Activated CD8-positive, alpha-beta T cell treated with anti-CD3 and anti-CD28 coated beads, Interleukin-2, amount 10 ng/mL, durations not matched to agents 7 days and 5 days (primary cell): ENCODE measurements around the gene RHOU. TPM values are rescaled to one million over a fixed set of nuclear protein-coding genes. Genes with fewer than 3 reads are reported as not detected.

Experiments
- ATAC-seq: fragments of 150-1000 bp; cut with Tn5 transposase; one replicate; pipeline ENCODE4 v1.10.0; 2021; ENCODE audit warnings: moderate library complexity
- CTCF ChIA-PET: fragments of 350-600 bp; sonication (Branson Sonifier 250); formaldehyde crosslinking; loops from one replicate; lab custom pipeline; 2021; ENCODE audit warnings: antibody characterized with exemption; lab: Charles Lee
- POLR2A ChIA-PET: fragments of 350-600 bp; sonication (Branson Sonifier 250); formaldehyde crosslinking; loops from one replicate; lab custom pipeline; 2021; ENCODE audit warnings: antibody characterized with exemption; lab: Charles Lee
- DNase-seq: peaks from one replicate; pipeline ENCODE4 v3.0.0-alpha.2; 2020
- H3K27ac Mint-ChIP-seq: one replicate; pipeline ENCODE4 v1.8.0; 2021; ENCODE audit warnings: mild to moderate bottlenecking, mixed read lengths
- H3K27me3 Mint-ChIP-seq: one replicate; pipeline ENCODE4 v1.8.0; 2021; ENCODE audit warnings: low read depth, mixed read lengths
- H3K36me3 Mint-ChIP-seq: one replicate; pipeline ENCODE4 v1.8.0; 2021; ENCODE audit warnings: low read depth, mixed read lengths
- H3K4me1 Mint-ChIP-seq: one replicate; pipeline ENCODE4 v1.8.0; 2021; ENCODE audit warnings: low read depth, mixed read lengths
- H3K4me3 Mint-ChIP-seq: one replicate; pipeline ENCODE4 v1.8.0; 2021; ENCODE audit warnings: mild to moderate bottlenecking, mixed read lengths
- H3K9me3 Mint-ChIP-seq: one replicate; pipeline ENCODE4 v1.8.0; 2022; ENCODE audit warnings: mixed read lengths; ENCODE audit not compliant: insufficient read depth
- total RNA-seq, 2 experiments: library from RNA; stranded (reverse); gene quantifications; one replicate each; pipeline ENCODE4 v1.2.3, GENCODE V29; 2021

The RHOU gene
- total RNA-seq, 2 experiments from 2014 or later: 9.5 to 9.7 TPM

- CTCF ChIA-PET: interaction anchor here (1.2 to 7.9 kb wide), 2 partner anchors 54 to 488 kb away, joined by 3 to 68 read pairs; no protein-coding TSS in a partner anchor
- H3K27me3 Mint-ChIP-seq: no peaks in the 10 kb centered on the region
- H3K4me3 Mint-ChIP-seq: no peak overlapping the region
- H3K27ac Mint-ChIP-seq: no peak overlapping the region
- H3K9me3 Mint-ChIP-seq: no peaks in the 10 kb centered on the region
- ATAC-seq (no peak), DNase-seq (no peak)
- peaks cover 25% of the 10 kb centered on the region for H3K4me1 Mint-ChIP-seq
- POLR2A ChIA-PET: no interaction called here
- H3K36me3 Mint-ChIP-seq: peaks cover 57% of the 10 kb centered on the region
Measured at GRCh38 chr1:228739826-228740225, 4.5 kb downstream of the RHOU start.

GRCh38 chr1:228740543-228741317 lies 5.5 kb downstream of the RHOU start:
- Mint-ChIP-seq H3K27me3 (no peaks in the 10 kb centered on the region), H3K4me3 (no peak overlapping the region), H3K27ac (no peak overlapping the region), H3K4me1 (peaks cover 24% of the 10 kb centered on the region), H3K36me3 (peaks cover 59% of the 10 kb centered on the region), H3K9me3 (no peaks in the 10 kb centered on the region)
- no peak for ATAC-seq
- CTCF ChIA-PET: interaction anchor here (1.2 kb wide), 1 partner anchor 53 kb away, joined by 3 read pairs; no protein-coding TSS in a partner anchor
- POLR2A ChIA-PET: no interaction called here
- DNase-seq: no peak

GRCh38 chr1:228742281-228742860 lies 7.1 kb downstream of the RHOU start:
- no peak for ATAC-seq
- H3K4me3 Mint-ChIP-seq: no peak overlapping the region
- ChIA-PET POLR2A (no interaction called here), CTCF (no interaction called here)
- H3K27me3 Mint-ChIP-seq: no peaks in the 10 kb centered on the region
- H3K36me3 Mint-ChIP-seq: peaks cover 64% of the 10 kb centered on the region
- H3K27ac Mint-ChIP-seq: no peak overlapping the region
- H3K9me3 Mint-ChIP-seq: no peaks in the 10 kb centered on the region
- no peak for DNase-seq
- peaks cover 17% of the 10 kb centered on the region for H3K4me1 Mint-ChIP-seq

GRCh38 chr1:228743405-228743804 lies 8.1 kb downstream of the RHOU start:
- DNase-seq (no peak), ATAC-seq (no peak)
- CTCF ChIA-PET: no interaction called here
- Mint-ChIP-seq H3K27me3 (no peaks in the 10 kb centered on the region), H3K36me3 (peaks cover 56% of the 10 kb centered on the region), H3K4me3 (no peak overlapping the region), H3K9me3 (no peaks in the 10 kb centered on the region), H3K4me1 (peaks cover 14% of the 10 kb centered on the region), H3K27ac (no peak overlapping the region)
- POLR2A ChIA-PET: no interaction called here

GRCh38 chr1:228744356-228744755 lies 9.1 kb downstream of the RHOU start:
- Mint-ChIP-seq H3K4me3 (no peak overlapping the region), H3K27ac (no peak overlapping the region), H3K36me3 (peaks cover 49% of the 10 kb centered on the region), H3K4me1 (peaks cover 18% of the 10 kb centered on the region), H3K9me3 (no peaks in the 10 kb centered on the region), H3K27me3 (no peaks in the 10 kb centered on the region)
- ATAC-seq (no peak), DNase-seq (no peak)
- ChIA-PET POLR2A (no interaction called here), CTCF (no interaction called here)

- CTCF ChIA-PET: no interaction called here
- peaks cover 45% of the 10 kb centered on the region for H3K36me3 Mint-ChIP-seq
- peaks cover 15% of the 10 kb centered on the region for H3K4me1 Mint-ChIP-seq
- DNase-seq (no peak), ATAC-seq (no peak)
- POLR2A ChIA-PET: no interaction called here
- no peak overlapping the region for H3K27ac Mint-ChIP-seq
- H3K9me3 Mint-ChIP-seq: no peaks in the 10 kb centered on the region
- peaks cover 3% of the 10 kb centered on the region for H3K27me3 Mint-ChIP-seq
- no peak overlapping the region for H3K4me3 Mint-ChIP-seq
Measured at GRCh38 chr1:228744918-228745317, 9.6 kb downstream of the RHOU start.

- H3K27me3 Mint-ChIP-seq: peaks cover 6% of the 10 kb centered on the region
- no peak for ATAC-seq
- CTCF ChIA-PET: interaction anchor here (1.0 kb wide), 1 partner anchor 9 kb away, joined by 3 read pairs; no protein-coding TSS in a partner anchor
- DNase-seq: no peak
- POLR2A ChIA-PET: no interaction called here
- H3K9me3 Mint-ChIP-seq: no peaks in the 10 kb centered on the region
- H3K4me3 Mint-ChIP-seq: no peak overlapping the region
- peaks cover 42% of the 10 kb centered on the region for H3K36me3 Mint-ChIP-seq
- no peak overlapping the region for H3K27ac Mint-ChIP-seq
- peaks cover 15% of the 10 kb centered on the region for H3K4me1 Mint-ChIP-seq
Measured at GRCh38 chr1:228745497-228745896, 10.2 kb downstream of the RHOU start.

GRCh38 chr1:228747301-228747935 lies 12.1 kb downstream of the RHOU start:
- Mint-ChIP-seq H3K4me3 (no peak overlapping the region), H3K4me1 (peaks cover 15% of the 10 kb centered on the region), H3K9me3 (no peaks in the 10 kb centered on the region), H3K27ac (no peak overlapping the region), H3K36me3 (peaks cover 30% of the 10 kb centered on the region), H3K27me3 (peaks cover 14% of the 10 kb centered on the region)
- DNase-seq: no peak
- CTCF ChIA-PET: interaction anchor here (2.3 kb wide), 1 partner anchor 11 kb away, joined by 6 read pairs; the partner anchor contains the start of gene RHOU
- POLR2A ChIA-PET: no interaction called here
- no peak for ATAC-seq

- H3K27ac Mint-ChIP-seq: peak overlapping the region; percentile 32
- H3K36me3 Mint-ChIP-seq: peaks cover 25% of the 10 kb centered on the region
- peaks cover 19% of the 10 kb centered on the region for H3K27me3 Mint-ChIP-seq
- CTCF ChIA-PET: interaction anchor here (2.3 kb wide), 1 partner anchor 12 kb away, joined by 6 read pairs; the partner anchor contains the start of gene RHOU
- H3K4me1 Mint-ChIP-seq: peaks cover 15% of the 10 kb centered on the region
- H3K4me3 Mint-ChIP-seq: no peak overlapping the region
- ATAC-seq: no peak
- no peaks in the 10 kb centered on the region for H3K9me3 Mint-ChIP-seq
- POLR2A ChIA-PET: interaction anchor here (0.7 kb wide), 1 partner anchor 462 kb away, joined by 3 read pairs; no protein-coding TSS in a partner anchor
- no peak for DNase-seq
Measured at GRCh38 chr1:228748029-228748428, 12.8 kb downstream of the RHOU start.

GRCh38 chr1:228748431-228748830 lies 13.2 kb downstream of the RHOU start:
- Mint-ChIP-seq H3K9me3 (no peaks in the 10 kb centered on the region), H3K4me1 (peaks cover 15% of the 10 kb centered on the region), H3K36me3 (peaks cover 21% of the 10 kb centered on the region), H3K27ac (peak overlapping the region; percentile 32), H3K27me3 (peaks cover 21% of the 10 kb centered on the region), H3K4me3 (no peak overlapping the region)
- peak; percentile 53 for ATAC-seq
- ChIA-PET POLR2A (interaction anchor here (0.7 kb wide), 1 partner anchor 462 kb away, joined by 3 read pairs; no protein-coding TSS in a partner anchor), CTCF (interaction anchor here (2.3 kb wide), 1 partner anchor 12 kb away, joined by 6 read pairs; the partner anchor contains the start of gene RHOU)
- DNase-seq: peak; percentile 43

GRCh38 chr1:228749765-228750164 lies 14.5 kb downstream of the RHOU start:
- no peak overlapping the region for H3K4me3 Mint-ChIP-seq
- H3K4me1 Mint-ChIP-seq: peaks cover 15% of the 10 kb centered on the region
- POLR2A ChIA-PET: no interaction called here

More at GRCh38 chr1:228749765-228750164, 14.5 kb downstream of the RHOU start:
- DNase-seq (no peak), ATAC-seq (no peak)
- Mint-ChIP-seq H3K9me3 (no peaks in the 10 kb centered on the region), H3K27ac (no peak overlapping the region), H3K27me3 (peaks cover 27% of the 10 kb centered on the region), H3K36me3 (peaks cover 9% of the 10 kb centered on the region)
- CTCF ChIA-PET: interaction anchor here (2.3 kb wide), 1 partner anchor 13 kb away, joined by 6 read pairs; the partner anchor contains the start of gene RHOU
